Uterus (tissue), 2 donors: ENCODE measurements around the gene DENR.
"Not testable (repeated sequence)": the region's sequence is repeated elsewhere in the genome, so short reads cannot be mapped to it uniquely, and the experiment has no call there.

Source experiments
- POLR2A ChIP-seq, 2 donors: fragments of 450-650 bp; IDR thresholded peaks; one replicate each; pipeline ENCODE4 v1.6.1; 2016; ENCODE audit warnings: antibody characterized with exemption in 2 of 2, mild to moderate bottlenecking in 1 of 2, moderate library complexity in 1 of 2
- TF ChIP-seq, protein P1 (sequence below), 4 experiments: fragments of 200-600 bp in 2 of 4; fragments of 450-650 bp in 2 of 4; sonication (generic) in 2 of 4; IDR thresholded peaks; one replicate each; pipeline ENCODE4 v1.5.1; 2016 to 2019; ENCODE audit warnings: antibody characterized with exemption in 4 of 4, mild to moderate bottlenecking in 2 of 4, moderate library complexity in 1 of 4

DNA sequence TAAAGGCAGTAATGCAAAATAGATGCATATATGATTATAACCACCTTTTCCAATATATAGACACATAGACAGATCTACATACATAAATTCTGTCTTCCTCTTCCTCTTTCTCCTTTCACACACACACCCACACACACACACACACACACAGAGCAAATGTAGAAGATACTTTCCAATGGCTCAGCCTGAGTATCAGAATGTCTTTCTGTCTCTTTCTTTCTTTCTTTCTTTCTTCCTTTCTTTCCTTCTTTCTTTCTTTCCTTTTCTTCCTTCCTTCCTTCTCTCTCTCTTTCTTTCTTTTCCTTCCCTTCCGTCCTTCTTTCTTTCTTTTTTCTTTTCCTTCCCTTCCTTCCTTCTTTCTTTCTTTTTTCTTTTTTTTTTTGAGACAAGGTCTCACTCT lies 41.4 kb upstream of the DENR start:
- TF ChIP-seq, protein P1, sequence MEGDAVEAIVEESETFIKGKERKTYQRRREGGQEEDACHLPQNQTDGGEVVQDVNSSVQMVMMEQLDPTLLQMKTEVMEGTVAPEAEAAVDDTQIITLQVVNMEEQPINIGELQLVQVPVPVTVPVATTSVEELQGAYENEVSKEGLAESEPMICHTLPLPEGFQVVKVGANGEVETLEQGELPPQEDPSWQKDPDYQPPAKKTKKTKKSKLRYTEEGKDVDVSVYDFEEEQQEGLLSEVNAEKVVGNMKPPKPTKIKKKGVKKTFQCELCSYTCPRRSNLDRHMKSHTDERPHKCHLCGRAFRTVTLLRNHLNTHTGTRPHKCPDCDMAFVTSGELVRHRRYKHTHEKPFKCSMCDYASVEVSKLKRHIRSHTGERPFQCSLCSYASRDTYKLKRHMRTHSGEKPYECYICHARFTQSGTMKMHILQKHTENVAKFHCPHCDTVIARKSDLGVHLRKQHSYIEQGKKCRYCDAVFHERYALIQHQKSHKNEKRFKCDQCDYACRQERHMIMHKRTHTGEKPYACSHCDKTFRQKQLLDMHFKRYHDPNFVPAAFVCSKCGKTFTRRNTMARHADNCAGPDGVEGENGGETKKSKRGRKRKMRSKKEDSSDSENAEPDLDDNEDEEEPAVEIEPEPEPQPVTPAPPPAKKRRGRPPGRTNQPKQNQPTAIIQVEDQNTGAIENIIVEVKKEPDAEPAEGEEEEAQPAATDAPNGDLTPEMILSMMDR (IDR thresholded peaks at IDR 0.05), result not testable (repeated sequence)
- TF ChIP-seq POLR2A (IDR thresholded peaks at IDR 0.05), result not testable (repeated sequence)
